Naive thymus-derived CD8-positive, alpha-beta T cell (primary cell): ENCODE data around the gene ADAMTS17. TPM values are rescaled to one million over a fixed set of nuclear protein-coding genes. Genes with fewer than 3 reads are reported as not detected.

Source experiments
- ATAC-seq, 2 donors: fragments of 150-1000 bp; cut with Tn5 transposase in 1 of 2; sonication (Bioruptor Pico), chemical (Tn5 transposase) in 1 of 2; 1 replicate in 1 of 2; 2 replicates in 1 of 2; pipeline ENCODE4 v1.10.0; 2021; ENCODE audit warnings: mild to moderate bottlenecking in 2 of 2, moderate library complexity in 2 of 2
- POLR2A ChIA-PET: fragments of 350-600 bp; sonication (Branson Sonifier 250); formaldehyde crosslinking; loops from one replicate; lab custom pipeline; 2021; ENCODE audit warnings: antibody characterized with exemption; lab: Charles Lee
- DNase-seq, 10 donors: peaks; one replicate each; pipeline versions ENCODE4 v3.0.0 to v3.0.0-alpha.2; 2020 to 2022
- H3K27ac Mint-ChIP-seq, 10 donors: one replicate each; pipeline ENCODE4 v1.8.0; 2020 to 2022; ENCODE audit warnings: mild to moderate bottlenecking in 10 of 10, mixed read lengths in 10 of 10, moderate library complexity in 4 of 10, inconsistent platforms in 1 of 10
- H3K27me3 Mint-ChIP-seq, 5 donors: one replicate each; pipeline ENCODE4 v1.8.0; 2021 to 2022; ENCODE audit warnings: mixed read lengths in 5 of 5
- H3K36me3 Mint-ChIP-seq, 3 donors: one replicate each; pipeline ENCODE4 v1.8.0; 2020 to 2022; ENCODE audit warnings: mixed read lengths in 3 of 3, mild to moderate bottlenecking in 2 of 3, inconsistent platforms in 1 of 3
- H3K4me1 Mint-ChIP-seq, 4 donors: one replicate each; pipeline ENCODE4 v1.8.0; 2021 to 2022; ENCODE audit warnings: mixed read lengths in 4 of 4
- H3K4me3 Mint-ChIP-seq, 10 donors: one replicate each; pipeline ENCODE4 v1.8.0; 2020 to 2022; ENCODE audit warnings: mild to moderate bottlenecking in 10 of 10, mixed read lengths in 10 of 10, moderate library complexity in 6 of 10, inconsistent platforms in 1 of 10
- H3K9me3 Mint-ChIP-seq, 9 donors: one replicate each; pipeline ENCODE4 v1.8.0; 2020 to 2022; ENCODE audit warnings: mixed read lengths in 9 of 9, mild to moderate bottlenecking in 3 of 9, inconsistent platforms in 1 of 9, moderate library complexity in 1 of 9
- polyA plus RNA-seq, 3 donors: library from polyadenylated mRNA; unstranded; fragments of 300-500 nt; fragmentation: Illumina TruSeq; gene quantifications; one replicate each; pipeline ENCODE4 v1.2.3, GENCODE V29; 2021
- total RNA-seq, 8 experiments: library from RNA in 2 of 8; stranded (reverse) in 2 of 8; gene quantifications; one replicate each; pipeline ENCODE4 v1.2.3 and lab custom pipeline; 2021 to 2026

ADAMTS17 gene
- total and polyA plus RNA-seq, 5 experiments from 2014 or later: 0.20 to 4.6 (median 1.8) TPM

- peaks cover 0 to 9% (median 3%) of the 10 kb centered on the region in 4 donors for H3K4me1 Mint-ChIP-seq
- no peak overlapping the region for H3K27ac Mint-ChIP-seq
- peaks cover 0 to 41% (median 0%) of the 10 kb centered on the region in 5 donors for H3K27me3 Mint-ChIP-seq
- POLR2A ChIA-PET: no interaction called here
- H3K9me3 Mint-ChIP-seq: no peaks in the 10 kb centered on the region
- H3K36me3 Mint-ChIP-seq: peaks cover 2 to 10% (median 4%) of the 10 kb centered on the region in 3 donors
- no peak for ATAC-seq
- no peak overlapping the region for H3K4me3 Mint-ChIP-seq
- no peak for DNase-seq
These were observed 104.6 kb downstream of the ADAMTS17 start for GRCh38 chr15:100236981-100237720.

GRCh38 chr15:100235030-100235617 is 106.7 kb downstream of the ADAMTS17 start:
- H3K27me3 Mint-ChIP-seq: peaks cover 0 to 41% (median 0%) of the 10 kb centered on the region in 5 donors
- no peak for ATAC-seq
- H3K36me3 Mint-ChIP-seq: peaks cover 0 to 10% (median 0%) of the 10 kb centered on the region in 3 donors
- peak overlapping the region in 1 of 10 donors; percentile 43 for H3K27ac Mint-ChIP-seq
- peaks cover 11 to 17% (median 16%) of the 10 kb centered on the region in 4 donors for H3K4me1 Mint-ChIP-seq
- H3K9me3 Mint-ChIP-seq: no peaks in the 10 kb centered on the region
- no peak overlapping the region for H3K4me3 Mint-ChIP-seq
- POLR2A ChIA-PET: no interaction called here
- DNase-seq: no peak

GRCh38 chr15:100234158-100235029 is 107.4 kb downstream of the ADAMTS17 start:
- Mint-ChIP-seq H3K4me1 (peaks cover 16 to 24% (median 23%) of the 10 kb centered on the region in 4 donors), H3K27me3 (peaks cover 0 to 41% (median 0%) of the 10 kb centered on the region in 5 donors), H3K36me3 (peaks cover 0 to 8% (median 0%) of the 10 kb centered on the region in 3 donors), H3K27ac (peak overlapping the region in 2 of 10 donors; percentile 15 to 63), H3K9me3 (no peaks in the 10 kb centered on the region), H3K4me3 (no peak overlapping the region)
- DNase-seq (no peak), ATAC-seq (no peak)
- POLR2A ChIA-PET: no interaction called here

GRCh38 chr15:100230784-100231183 is 111.0 kb downstream of the ADAMTS17 start:
- H3K36me3 Mint-ChIP-seq: peaks cover 0 to 7% (median 0%) of the 10 kb centered on the region in 3 donors
- peaks cover 0 to 22% (median 0%) of the 10 kb centered on the region in 5 donors for H3K27me3 Mint-ChIP-seq
- H3K4me1 Mint-ChIP-seq: peaks cover 20 to 35% (median 29%) of the 10 kb centered on the region in 4 donors
- ATAC-seq: no peak
- no peak overlapping the region for H3K27ac Mint-ChIP-seq
- peak overlapping the region in 2 of 10 donors; percentile 68 to 79 for H3K4me3 Mint-ChIP-seq
- no peak for DNase-seq
- no peaks in the 10 kb centered on the region for H3K9me3 Mint-ChIP-seq
- POLR2A ChIA-PET: no interaction called here

- no peaks in the 10 kb centered on the region for H3K36me3 Mint-ChIP-seq
- H3K4me1 Mint-ChIP-seq: peaks cover 21 to 47% (median 40%) of the 10 kb centered on the region in 4 donors
- DNase-seq: peak in 6 of 10 donors; percentile 4 to 81 (median 58)
- ATAC-seq: peak; percentile 41 to 56
- H3K4me3 Mint-ChIP-seq: peak overlapping the region in 9 of 10 donors; percentile 32 to 80 (median 65)
- peak overlapping the region in 9 of 10 donors; percentile 5 to 75 (median 48) for H3K27ac Mint-ChIP-seq
- H3K27me3 Mint-ChIP-seq: peaks cover 0 to 13% (median 0%) of the 10 kb centered on the region in 5 donors
- POLR2A ChIA-PET: no interaction called here
- no peaks in the 10 kb centered on the region for H3K9me3 Mint-ChIP-seq
These were observed 112.3 kb downstream of the ADAMTS17 start for GRCh38 chr15:100229181-100230163.

GRCh38 chr15:100227781-100228180 is 114.0 kb downstream of the ADAMTS17 start:
- no peaks in the 10 kb centered on the region for H3K9me3 Mint-ChIP-seq
- DNase-seq (no peak), ATAC-seq (no peak)
- no peaks in the 10 kb centered on the region for H3K36me3 Mint-ChIP-seq
- POLR2A ChIA-PET: no interaction called here
- peak overlapping the region in 1 of 10 donors; percentile 1 for H3K27ac Mint-ChIP-seq
- no peaks in the 10 kb centered on the region for H3K27me3 Mint-ChIP-seq
- H3K4me3 Mint-ChIP-seq: no peak overlapping the region
- peaks cover 26 to 50% (median 46%) of the 10 kb centered on the region in 4 donors for H3K4me1 Mint-ChIP-seq

GRCh38 chr15:100226107-100226506 is 115.7 kb downstream of the ADAMTS17 start:
- DNase-seq: no peak
- H3K4me3 Mint-ChIP-seq: no peak overlapping the region
- no peak for ATAC-seq
- H3K27ac Mint-ChIP-seq: peak overlapping the region in 5 of 10 donors; percentile 12 to 81 (median 40)
- POLR2A ChIA-PET: no interaction called here
- H3K36me3 Mint-ChIP-seq: no peaks in the 10 kb centered on the region
- no peaks in the 10 kb centered on the region for H3K9me3 Mint-ChIP-seq
- peaks cover 26 to 46% (median 41%) of the 10 kb centered on the region in 4 donors for H3K4me1 Mint-ChIP-seq
- no peaks in the 10 kb centered on the region for H3K27me3 Mint-ChIP-seq

GRCh38 chr15:100224206-100225185 is 117.3 kb downstream of the ADAMTS17 start:
- Mint-ChIP-seq H3K4me1 (peaks cover 17 to 32% (median 26%) of the 10 kb centered on the region in 4 donors), H3K36me3 (no peaks in the 10 kb centered on the region), H3K4me3 (peak overlapping the region in 8 of 10 donors; percentile 16 to 55 (median 41)), H3K9me3 (no peaks in the 10 kb centered on the region), H3K27me3 (no peaks in the 10 kb centered on the region), H3K27ac (peak overlapping the region; percentile 58 to 91 (median 87))
- POLR2A ChIA-PET: no interaction called here
- peak; percentile 58 to 90 for ATAC-seq
- peak in 4 of 10 donors; percentile 30 to 62 (median 44) for DNase-seq

GRCh38 chr15:100222349-100222715 is 119.4 kb downstream of the ADAMTS17 start:
- no peak for ATAC-seq
- H3K4me1 Mint-ChIP-seq: peaks cover 12 to 22% (median 19%) of the 10 kb centered on the region in 4 donors
- POLR2A ChIA-PET: no interaction called here

GRCh38 chr15:100221471-100222348 is 120.1 kb downstream of the ADAMTS17 start:
- Mint-ChIP-seq H3K9me3 (no peaks in the 10 kb centered on the region), H3K27ac (no peak overlapping the region), H3K4me3 (no peak overlapping the region), H3K36me3 (no peaks in the 10 kb centered on the region), H3K27me3 (no peaks in the 10 kb centered on the region), H3K4me1 (peaks cover 12 to 22% (median 19%) of the 10 kb centered on the region in 4 donors)
- DNase-seq (no peak), ATAC-seq (no peak)
- POLR2A ChIA-PET: no interaction called here

More at GRCh38 chr15:100222349-100222715, 119.4 kb downstream of the ADAMTS17 start:
- Mint-ChIP-seq H3K9me3 (no peaks in the 10 kb centered on the region), H3K27ac (peak overlapping the region in 1 of 10 donors; percentile 28), H3K36me3 (no peaks in the 10 kb centered on the region), H3K4me3 (no peak overlapping the region), H3K27me3 (no peaks in the 10 kb centered on the region)
- no peak for DNase-seq
